ENCODE results near the gene HECTD1.
"Not testable (repeated sequence)": the region's sequence is repeated elsewhere in the genome, so short reads cannot be mapped to it uniquely, and the experiment has no call there.

Gene HECTD1

DNA sequence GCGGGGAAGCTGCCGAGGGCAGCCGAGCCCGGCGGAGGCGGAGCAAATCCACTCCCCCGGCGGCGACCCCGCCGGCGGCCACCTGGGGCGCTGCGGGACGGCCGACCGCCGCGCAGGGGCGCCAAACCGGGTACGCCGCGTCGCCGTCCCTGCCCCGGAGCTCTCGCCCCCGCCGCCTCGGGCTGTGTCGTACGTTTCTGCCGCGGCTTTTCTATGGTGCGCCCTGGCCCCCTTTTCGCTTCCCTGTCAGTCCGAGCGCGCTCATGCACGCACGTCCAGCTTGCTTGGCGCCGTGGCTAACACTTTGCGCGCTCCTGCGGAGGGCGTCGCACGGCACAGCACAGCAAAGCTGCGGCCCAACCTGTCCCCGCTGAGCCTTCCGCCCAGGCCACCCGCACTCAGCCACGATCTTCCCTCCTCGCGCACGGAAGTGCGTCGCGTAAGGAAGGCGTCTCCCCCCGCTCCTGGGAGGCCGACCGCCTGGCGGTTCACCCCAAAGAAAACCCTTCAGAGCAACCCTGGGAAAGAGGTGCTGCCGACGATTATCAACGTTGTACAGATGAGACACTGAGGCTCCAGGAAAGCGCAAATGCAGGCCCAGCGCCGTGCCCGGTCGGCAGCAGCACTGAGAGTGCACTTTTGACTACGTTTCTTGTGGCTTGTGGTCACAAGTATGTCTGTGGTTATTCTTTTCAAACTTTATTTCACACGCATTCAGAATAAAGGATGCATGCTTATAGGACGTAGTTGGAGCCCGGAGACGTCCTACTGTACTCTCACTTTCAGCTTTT lies at the start of gene HECTD1:
Gene HECTD1, minus strand, starts transcription at position 39 of the 791 bp plus-strand sequence. CDS start 1,857 bp downstream, outside the sequence.
- DNase-seq: peak in 55 of 56 donors; percentile 16 to 98 (median 85)

DNA sequence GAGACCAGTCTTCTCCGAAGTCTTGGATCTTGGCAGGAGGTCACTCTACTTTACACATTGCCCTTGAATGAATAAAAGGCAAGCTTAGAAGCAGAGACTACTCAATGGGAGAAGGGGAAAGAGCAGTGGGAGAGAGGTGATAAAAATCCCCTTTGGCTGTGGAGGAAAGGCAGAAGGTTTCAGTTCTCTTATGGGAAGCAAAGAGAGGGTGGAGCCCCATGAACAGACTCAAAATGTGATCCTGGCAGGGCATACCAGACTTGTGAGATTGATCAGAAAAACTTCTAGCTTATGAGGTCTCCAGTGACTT lies 49.6 kb upstream of the HECTD1 start:
- DNase-seq: no peak

- DNase-seq: no peak
Observed at GRCh38 chr14:31256534-31257243, 49.1 kb upstream of the HECTD1 start.

GRCh38 chr14:31255918-31256317 lies 48.3 kb upstream of the HECTD1 start:
- DNase-seq: not testable (repeated sequence)

- DNase-seq: no peak
Observed at GRCh38 chr14:31255286-31255685, 47.7 kb upstream of the HECTD1 start.

DNA sequence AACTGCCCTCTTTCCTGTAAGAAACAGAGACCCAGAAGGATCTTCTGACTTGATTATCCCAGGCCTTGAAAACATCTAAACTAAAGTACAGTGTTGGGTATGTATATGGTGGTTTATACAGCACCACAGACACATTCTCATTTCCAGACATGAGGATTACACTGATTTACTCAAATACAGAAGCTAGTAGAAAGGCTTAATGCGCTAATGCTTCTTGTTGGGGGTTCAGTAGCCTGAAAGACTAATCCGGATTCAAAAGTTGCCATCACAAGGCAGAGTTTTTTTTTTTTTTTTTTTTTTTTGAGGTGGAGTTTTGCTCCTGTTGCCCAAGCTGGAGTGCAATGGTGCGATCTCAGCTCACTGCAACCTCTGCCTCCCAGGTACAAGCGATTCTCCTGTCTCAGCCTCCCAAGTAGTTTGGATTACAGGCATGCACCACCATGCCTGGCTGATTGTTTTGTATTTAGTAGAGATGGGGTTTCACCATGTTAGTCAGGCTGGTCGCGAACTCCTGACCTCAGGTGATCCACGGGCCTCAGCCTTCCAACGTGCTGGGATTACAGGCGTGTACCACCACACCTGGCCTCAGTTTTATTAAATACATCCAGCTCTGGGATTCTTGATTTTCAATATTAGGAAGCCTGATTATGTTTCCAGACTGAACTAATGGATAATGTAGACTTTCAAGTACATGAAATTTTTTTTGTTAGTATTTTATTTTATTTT lies 46.3 kb upstream of the HECTD1 start:
- no peak for DNase-seq

GRCh38 chr14:31252865-31253264 lies 45.3 kb upstream of the HECTD1 start:
- no peak for DNase-seq

DNA sequence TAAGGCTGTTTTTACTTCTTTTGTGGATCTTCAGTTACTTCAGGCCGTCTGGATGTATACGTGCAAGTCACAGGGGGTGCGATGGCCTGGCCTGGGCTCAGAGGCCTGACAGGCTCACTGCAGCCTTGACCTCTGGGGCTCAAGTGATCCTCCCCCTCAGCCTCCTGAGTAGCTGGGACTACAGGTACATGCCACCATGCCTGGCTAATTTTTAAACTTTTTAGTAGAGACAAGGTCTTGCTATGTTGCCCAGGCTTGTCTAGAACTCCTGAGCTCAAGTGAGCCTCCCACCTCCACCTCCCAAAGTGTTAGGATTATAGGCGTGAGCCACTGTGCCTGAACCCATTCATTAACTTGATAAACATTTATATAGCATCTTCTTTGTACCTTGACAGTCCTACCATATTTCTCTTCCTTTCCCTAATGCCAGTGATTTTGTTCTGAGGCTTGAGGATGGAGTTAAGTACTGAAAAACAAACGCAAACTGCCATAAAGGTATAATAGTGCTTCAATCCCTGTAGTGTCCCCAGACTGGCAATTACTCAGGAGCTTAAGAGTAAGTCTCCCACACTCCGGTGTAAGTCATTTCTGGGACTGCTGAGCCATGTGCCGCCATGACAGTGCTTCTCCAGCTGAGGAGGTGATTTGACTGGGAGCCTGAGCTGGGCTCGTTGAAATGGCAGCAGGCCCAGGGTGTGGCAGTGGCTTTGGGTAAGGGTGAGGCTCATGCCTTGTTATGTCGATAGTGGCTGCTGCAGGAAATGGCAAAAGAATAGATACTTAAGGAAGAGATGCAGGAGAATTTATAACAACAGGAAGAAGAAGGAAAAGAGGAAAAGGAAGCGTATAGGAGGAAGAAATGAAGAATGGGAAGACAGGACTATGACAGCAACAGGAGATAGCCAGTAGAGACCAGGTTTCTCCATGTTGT lies 43.7 kb upstream of the HECTD1 start:
- no peak for DNase-seq

GRCh38 chr14:31244626-31245025 lies 37.0 kb upstream of the HECTD1 start:
- DNase-seq: no peak

GRCh38 chr14:31243860-31244259 lies 36.3 kb upstream of the HECTD1 start:
- DNase-seq: peak in 2 of 56 donors; percentile 6 to 14

- not testable (repeated sequence) for DNase-seq
Observed at GRCh38 chr14:31242161-31242940, 34.8 kb upstream of the HECTD1 start.

GRCh38 chr14:31241450-31242114 lies 34.0 kb upstream of the HECTD1 start:
- DNase-seq: no peak

GRCh38 chr14:31239741-31240140 lies 32.1 kb upstream of the HECTD1 start:
- DNase-seq: no peak

DNA sequence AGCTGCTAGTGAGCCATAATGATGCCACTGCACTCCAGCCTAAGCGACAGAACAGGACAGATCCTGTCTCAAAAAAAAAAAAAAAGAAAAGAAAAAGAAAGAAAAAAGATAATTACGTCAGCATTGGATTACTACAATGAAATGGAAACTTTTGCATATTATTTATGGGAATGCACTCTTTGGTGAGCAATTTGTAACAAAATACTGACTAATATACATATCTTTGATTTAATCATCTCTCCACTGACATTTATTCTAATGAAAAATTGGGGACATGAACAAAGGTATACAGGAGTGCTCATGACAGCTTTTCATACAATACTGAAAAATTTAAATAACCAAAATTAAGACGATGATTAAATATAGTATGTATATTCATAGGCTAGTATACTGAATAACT lies 27.9 kb upstream of the HECTD1 start:
- no peak for DNase-seq

DNA sequence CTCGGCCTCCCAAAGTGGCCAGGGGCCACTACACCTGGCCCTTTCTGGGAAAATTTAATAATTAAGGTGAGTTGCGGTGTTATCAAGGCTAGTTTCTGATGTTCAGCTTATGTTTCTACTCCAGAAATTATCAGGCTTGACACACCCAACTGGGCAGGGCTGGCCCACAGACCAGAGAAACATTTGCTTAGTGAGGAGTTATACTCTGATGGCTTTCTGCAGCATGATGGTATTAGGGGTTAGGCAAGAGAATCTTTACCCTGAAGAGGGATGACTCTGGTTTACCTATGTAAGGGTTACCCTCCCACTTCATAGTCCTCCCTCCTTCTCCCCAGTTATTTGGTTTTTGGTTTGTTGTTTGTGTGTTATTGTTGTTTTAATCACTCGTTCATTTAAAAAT lies 24.5 kb upstream of the HECTD1 start:
- no peak for DNase-seq

GRCh38 chr14:31231272-31231671 lies 23.7 kb upstream of the HECTD1 start:
- DNase-seq: not testable (repeated sequence)

- DNase-seq: no peak
Observed at GRCh38 chr14:31230573-31230958, 23.0 kb upstream of the HECTD1 start.

- DNase-seq: peak in 17 of 56 donors; percentile 0 to 42 (median 4)
Observed at GRCh38 chr14:31229638-31230572, 22.3 kb upstream of the HECTD1 start.

DNA sequence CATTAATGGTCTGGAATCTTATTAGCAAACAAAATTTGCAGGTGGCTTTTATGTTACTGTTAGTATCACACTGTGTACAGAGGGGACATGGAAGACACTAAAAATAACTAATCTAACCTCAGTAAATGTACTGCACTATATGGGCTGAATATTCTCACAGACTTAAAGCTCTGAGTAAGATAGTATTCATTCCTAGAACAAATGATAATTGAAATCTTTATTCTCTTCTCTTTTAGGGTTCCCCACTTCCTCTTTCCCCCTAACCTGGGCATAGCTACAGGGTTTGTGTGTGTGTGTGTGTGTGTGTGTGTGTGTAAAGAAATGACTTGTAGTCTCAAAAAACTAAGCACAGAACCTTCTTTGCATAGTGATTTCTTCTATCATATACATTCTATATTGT lies 21.4 kb upstream of the HECTD1 start:
- no peak for DNase-seq
